Measurements from ENCODE around the gene ALOX5. TPM values are rescaled to one million over a fixed set of nuclear protein-coding genes. Genes with fewer than 3 reads are reported as not detected.
"Not testable (repeated sequence)": the region's sequence is repeated elsewhere in the genome, so short reads cannot be mapped to it uniquely, and the experiment has no call there.

ALOX5 gene
- total RNA-seq, 1 experiment from 2014 or later = 0.11 TPM

DNA sequence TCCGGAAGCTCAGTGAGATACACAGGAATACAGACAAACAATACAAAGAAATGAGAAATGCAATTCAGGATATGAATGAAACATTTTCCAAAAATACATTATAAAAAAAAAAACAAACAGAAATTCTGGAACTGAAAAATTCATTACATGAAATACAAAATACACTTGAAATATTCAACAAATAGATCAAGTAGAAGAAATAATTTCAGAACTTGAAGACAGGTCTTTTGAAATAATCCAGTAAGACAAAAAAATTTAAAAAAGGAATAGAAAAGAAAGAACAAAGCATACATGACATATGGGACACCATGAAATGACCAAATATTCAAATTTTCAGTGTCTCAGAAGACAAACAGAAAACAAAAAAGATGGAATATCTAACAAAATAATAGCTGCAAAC lies 102.5 kb downstream of the ALOX5 start:
- BruUV-seq (replicated peaks) = no TSS peak
- Histone ChIP-seq H2AFZ (ENCODE audit: low read length) (no peak overlapping the region), H3K27ac (ENCODE audit: low read length) (no peak overlapping the region), H4K20me1 (ENCODE audit: low read length) (no peaks in the 10 kb centered on the region), H3K4me2 (ENCODE audit: low read length) (no peak overlapping the region), H3K79me2 (ENCODE audit: low read length) (no peaks in the 10 kb centered on the region), H3K9ac (ENCODE audit: low read length) (no peak overlapping the region), H3F3A (ENCODE audit: low read length, unreplicated experiment) (no peaks in the 10 kb centered on the region), H3K4me3 (ENCODE audit: low read length) (no peak overlapping the region), H3K36me3 (ENCODE audit: low read depth, low read length) (no peaks in the 10 kb centered on the region; the same call in 1 of the 2 replicates), H3K9me2 (replicated peaks; ENCODE audit: low read length) (no peaks in the 10 kb centered on the region), H3K4me1 (ENCODE audit: insufficient read depth, low read length) (no peaks in the 10 kb centered on the region), H3K27me3 (ENCODE audit: low read length) (no peaks in the 10 kb centered on the region), H3K9me3 (ENCODE audit: low read length) (no peaks in the 10 kb centered on the region)
- intact Hi-C loops (cut with micrococcal nuclease) = no loop called here
- ChIA-PET CTCF (no interaction called here), POLR2A (ENCODE audit: unreplicated experiment) (no interaction called here)
- DNase-seq (no peak), ATAC-seq (no peak)
- TF ChIP-seq EZH2phosphoT487 (IDR thresholded peaks at IDR 0.05; ENCODE audit: borderline replicate concordance, low read length) (no peak), EZH2 (IDR thresholded peaks at IDR 0.05; ENCODE audit: low read length, unreplicated experiment) (no peak)

DNA sequence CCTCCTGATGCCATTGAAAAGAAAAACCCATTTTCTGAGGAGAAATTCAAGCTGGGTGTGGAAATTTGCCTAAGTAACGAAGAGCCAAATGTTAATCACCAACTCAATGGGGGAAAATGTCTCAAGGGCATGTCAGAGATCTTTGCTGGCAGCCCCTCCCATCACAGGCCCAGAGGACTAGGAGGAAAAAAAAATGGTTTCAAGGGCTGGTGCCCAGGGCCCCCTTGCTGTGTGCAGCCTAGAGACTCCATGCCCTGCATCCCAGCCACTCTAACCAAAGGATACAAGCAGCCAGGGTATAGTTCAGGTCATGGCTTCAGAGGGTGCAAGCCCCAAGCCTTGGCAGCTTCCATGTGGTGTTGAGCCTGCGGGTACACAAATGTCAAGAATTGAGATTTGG lies 106.3 kb downstream of the ALOX5 start:
- H4K20me1 ChIP-seq (ENCODE audit: low read length) = no peaks in the 10 kb centered on the region
- no peaks in the 10 kb centered on the region for H3K4me1 ChIP-seq (ENCODE audit: insufficient read depth, low read length)
- no peak overlapping the region for H2AFZ ChIP-seq (ENCODE audit: low read length)
- H3K9me3 ChIP-seq (ENCODE audit: low read length) = no peaks in the 10 kb centered on the region
- H3K4me2 ChIP-seq (ENCODE audit: low read length) = no peak overlapping the region
- H3K27ac ChIP-seq (ENCODE audit: low read length) = no peak overlapping the region
- no TSS peak for BruUV-seq (replicated peaks)
- H3K79me2 ChIP-seq (ENCODE audit: low read length) = no peaks in the 10 kb centered on the region
- H3K27me3 ChIP-seq (ENCODE audit: low read length) = no peaks in the 10 kb centered on the region
- ChIA-PET CTCF (no interaction called here), POLR2A (ENCODE audit: unreplicated experiment) (no interaction called here)
- H3K36me3 ChIP-seq (ENCODE audit: low read depth, low read length) = no peaks in the 10 kb centered on the region; the same call in 1 of the 2 replicates
- TF ChIP-seq EZH2 (IDR thresholded peaks at IDR 0.05; ENCODE audit: low read length, unreplicated experiment) = no peak
- ATAC-seq (no peak), DNase-seq (no peak)
- H3K4me3 ChIP-seq (ENCODE audit: low read length) = no peak overlapping the region
- no peaks in the 10 kb centered on the region for H3F3A ChIP-seq (ENCODE audit: low read length, unreplicated experiment)
- no peaks in the 10 kb centered on the region for H3K9me2 ChIP-seq (replicated peaks; ENCODE audit: low read length)
- H3K9ac ChIP-seq (ENCODE audit: low read length) = no peak overlapping the region
- intact Hi-C loops (cut with micrococcal nuclease) = no loop called here

DNA sequence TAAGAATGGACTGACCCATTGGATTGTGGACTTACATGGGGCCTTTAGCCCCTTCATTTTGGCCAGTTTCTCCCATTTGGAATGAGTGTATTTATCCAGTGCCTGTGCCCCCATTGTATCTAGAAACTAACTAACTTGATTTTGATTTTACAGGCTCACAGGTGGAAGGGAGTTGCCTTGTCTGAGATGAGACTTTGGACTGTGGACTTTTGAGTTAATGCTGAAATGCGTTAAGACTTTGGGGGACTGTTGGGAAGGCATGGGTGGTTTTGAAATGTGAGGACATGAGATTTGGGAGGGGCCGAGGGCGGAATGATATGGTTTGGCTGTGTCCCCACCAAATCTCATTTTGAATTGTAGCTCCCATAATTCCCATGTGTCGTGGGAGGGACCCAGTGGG lies 107.1 kb downstream of the ALOX5 start:
- DNase-seq; intact Hi-C loops (cut with micrococcal nuclease); H3K9me2 ChIP-seq (replicated peaks; ENCODE audit: low read length); H3K79me2 ChIP-seq (ENCODE audit: low read length); H3K4me1 ChIP-seq (ENCODE audit: insufficient read depth, low read length); BruUV-seq (replicated peaks); H2AFZ ChIP-seq (ENCODE audit: low read length); H3K36me3 ChIP-seq (ENCODE audit: low read depth, low read length); H3K27ac ChIP-seq (ENCODE audit: low read length); H3K4me3 ChIP-seq (ENCODE audit: low read length); H3K9me3 ChIP-seq (ENCODE audit: low read length); H3K9ac ChIP-seq (ENCODE audit: low read length); CTCF ChIA-PET; H4K20me1 ChIP-seq (ENCODE audit: low read length); POLR2A ChIA-PET (ENCODE audit: unreplicated experiment); H3F3A ChIP-seq (ENCODE audit: low read length, unreplicated experiment); H3K4me2 ChIP-seq (ENCODE audit: low read length); ATAC-seq; H3K27me3 ChIP-seq (ENCODE audit: low read length): not testable (repeated sequence)

DNA sequence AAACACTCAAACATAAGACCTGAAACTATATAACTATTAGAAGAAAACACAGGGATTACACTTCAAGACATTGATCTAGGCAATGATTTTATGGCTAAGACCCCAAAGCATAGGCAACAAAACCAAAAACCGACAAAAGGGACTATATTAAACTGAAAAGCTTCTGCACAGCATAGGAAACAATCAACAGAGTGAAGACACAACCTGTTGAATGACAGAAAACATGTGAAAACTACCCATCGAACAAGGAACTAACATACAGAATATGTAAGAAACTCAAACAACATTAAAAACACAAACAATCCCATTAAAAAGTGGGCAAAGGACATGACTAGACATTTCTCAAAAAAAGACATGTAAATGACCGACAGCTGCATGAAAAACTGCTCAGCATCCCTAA lies 109.0 kb downstream of the ALOX5 start:
- BruUV-seq (replicated peaks) = no TSS peak
- Histone ChIP-seq H3F3A (ENCODE audit: low read length, unreplicated experiment) (no peaks in the 10 kb centered on the region), H3K4me2 (ENCODE audit: low read length) (no peak overlapping the region), H3K9me3 (ENCODE audit: low read length) (no peaks in the 10 kb centered on the region), H3K27me3 (ENCODE audit: low read length) (no peaks in the 10 kb centered on the region), H4K20me1 (ENCODE audit: low read length) (no peaks in the 10 kb centered on the region), H3K4me3 (ENCODE audit: low read length) (no peak overlapping the region), H3K27ac (ENCODE audit: low read length) (no peak overlapping the region), H3K9me2 (replicated peaks; ENCODE audit: low read length) (no peaks in the 10 kb centered on the region), H3K4me1 (ENCODE audit: insufficient read depth, low read length) (no peaks in the 10 kb centered on the region), H3K9ac (ENCODE audit: low read length) (no peak overlapping the region), H3K36me3 (ENCODE audit: low read depth, low read length) (no peaks in the 10 kb centered on the region), H2AFZ (ENCODE audit: low read length) (no peak overlapping the region), H3K79me2 (ENCODE audit: low read length) (no peaks in the 10 kb centered on the region)
- intact Hi-C loops (cut with micrococcal nuclease) = no loop called here
- no peak for DNase-seq
- ChIA-PET CTCF (no interaction called here), POLR2A (ENCODE audit: unreplicated experiment) (no interaction called here)
- TF ChIP-seq EZH2phosphoT487 (IDR thresholded peaks at IDR 0.05; ENCODE audit: borderline replicate concordance, low read length) (no peak), EZH2 (IDR thresholded peaks at IDR 0.05; ENCODE audit: low read length, unreplicated experiment) (no peak)
- TF ChIP-seq, protein P1, sequence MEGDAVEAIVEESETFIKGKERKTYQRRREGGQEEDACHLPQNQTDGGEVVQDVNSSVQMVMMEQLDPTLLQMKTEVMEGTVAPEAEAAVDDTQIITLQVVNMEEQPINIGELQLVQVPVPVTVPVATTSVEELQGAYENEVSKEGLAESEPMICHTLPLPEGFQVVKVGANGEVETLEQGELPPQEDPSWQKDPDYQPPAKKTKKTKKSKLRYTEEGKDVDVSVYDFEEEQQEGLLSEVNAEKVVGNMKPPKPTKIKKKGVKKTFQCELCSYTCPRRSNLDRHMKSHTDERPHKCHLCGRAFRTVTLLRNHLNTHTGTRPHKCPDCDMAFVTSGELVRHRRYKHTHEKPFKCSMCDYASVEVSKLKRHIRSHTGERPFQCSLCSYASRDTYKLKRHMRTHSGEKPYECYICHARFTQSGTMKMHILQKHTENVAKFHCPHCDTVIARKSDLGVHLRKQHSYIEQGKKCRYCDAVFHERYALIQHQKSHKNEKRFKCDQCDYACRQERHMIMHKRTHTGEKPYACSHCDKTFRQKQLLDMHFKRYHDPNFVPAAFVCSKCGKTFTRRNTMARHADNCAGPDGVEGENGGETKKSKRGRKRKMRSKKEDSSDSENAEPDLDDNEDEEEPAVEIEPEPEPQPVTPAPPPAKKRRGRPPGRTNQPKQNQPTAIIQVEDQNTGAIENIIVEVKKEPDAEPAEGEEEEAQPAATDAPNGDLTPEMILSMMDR (conservative IDR thresholded peaks at IDR 0.05; ENCODE audit: low read depth, low read length) = no peak
- no peak for ATAC-seq
